ENCODE results near the gene CLDN11. TPM values are rescaled to one million over a fixed set of nuclear protein-coding genes. Genes with fewer than 3 reads are reported as not detected.
A peak's percentile ranks its signal among the peaks of the same experiment; 100 is the strongest.

The CLDN11 gene
- total and polyA plus RNA-seq, 10 of the 15 experiments (the other 5 are each of a cell fraction or from before 2014, with no cell fraction given) = 0.15 TPM; not detected in 9

DNA sequence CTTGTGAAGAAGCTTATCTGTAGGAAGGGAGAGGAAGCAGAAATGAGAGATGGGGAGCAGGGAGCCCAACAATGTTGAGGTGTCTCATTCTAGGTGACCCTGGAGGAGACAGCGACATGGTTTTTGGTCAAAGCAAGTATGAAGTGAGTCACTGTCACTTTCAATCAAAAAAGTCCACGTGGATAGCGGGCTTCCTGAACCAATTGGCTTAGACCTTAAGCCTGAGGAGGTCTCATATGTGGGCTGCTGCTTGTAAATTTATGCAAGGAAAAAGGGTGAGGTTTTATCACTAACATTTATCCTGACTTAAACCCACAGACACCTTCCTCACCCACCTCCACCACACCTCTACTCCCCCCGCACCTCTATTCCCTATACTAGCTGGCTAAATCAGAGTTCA is 22.7 kb downstream of the CLDN11 start (continued):
- TF ChIP-seq ZNF217 (IDR thresholded peaks at IDR 0.05) = no peak
- TF ChIP-seq CHD1 (IDR thresholded peaks at IDR 0.05; ENCODE audit: low read depth, low read length) = no peak
- no peak for TF ChIP-seq SIN3A (IDR thresholded peaks at IDR 0.05; ENCODE audit: low read depth, low read length)

DNA sequence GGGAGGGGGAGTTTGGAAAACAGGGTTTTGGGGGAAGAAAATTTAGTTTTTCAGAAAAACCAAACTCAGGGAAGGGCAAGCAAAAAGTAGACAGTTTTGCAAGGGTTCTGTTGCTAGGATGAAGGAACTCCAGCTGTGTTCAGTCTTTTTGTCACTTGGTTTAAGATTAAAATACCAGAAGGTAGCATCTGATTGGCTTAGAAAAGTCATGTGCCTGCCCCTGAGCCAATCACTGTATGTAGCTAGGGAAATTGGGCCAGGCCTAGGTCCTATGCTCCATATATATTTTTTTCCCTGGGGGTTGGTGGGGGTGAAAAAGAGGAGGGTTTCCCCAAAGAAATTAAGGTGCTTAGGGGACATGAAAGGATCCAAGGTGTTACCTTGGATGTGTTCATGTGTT is 24.3 kb downstream of the CLDN11 start:
- CTCF ChIA-PET = interaction anchor here (1.0 to 2.3 kb wide), 4 partner anchors 12 to 370 kb away, joined by 3 to 5 read pairs (median 4); no protein-coding TSS in a partner anchor
- no peak overlapping the region for H2AFZ ChIP-seq (ENCODE audit: control insufficient read depth, low read depth, low read length)
- DNase-seq (ENCODE audit: low read depth, low spot score) = no peak
- H3K27ac ChIP-seq (ENCODE audit: control insufficient read depth, insufficient read depth) = no peak overlapping the region
- H3K79me2 ChIP-seq (ENCODE audit: control insufficient read depth, insufficient read depth, low read length) = no peaks in the 10 kb centered on the region
- peaks cover 2 to 3% of the 10 kb centered on the region in 2 experiments; a peak in 2 of 4 replicates for H3K27me3 ChIP-seq (replicated peaks in 1 of 2; ENCODE audit: control insufficient read depth in 2 of 2, insufficient read depth in 2 of 2, low read length in 1 of 2)
- TF ChIP-seq PAX8 (IDR thresholded peaks at IDR 0.05) = no peak
- no peak for TF ChIP-seq TCF3 (IDR thresholded peaks at IDR 0.05; ENCODE audit: borderline replicate concordance, insufficient read depth, low read depth, low read length)
- no peak for TF ChIP-seq RFX5 (IDR thresholded peaks at IDR 0.05; ENCODE audit: low read depth, low read length)
- TF ChIP-seq, protein P1, sequence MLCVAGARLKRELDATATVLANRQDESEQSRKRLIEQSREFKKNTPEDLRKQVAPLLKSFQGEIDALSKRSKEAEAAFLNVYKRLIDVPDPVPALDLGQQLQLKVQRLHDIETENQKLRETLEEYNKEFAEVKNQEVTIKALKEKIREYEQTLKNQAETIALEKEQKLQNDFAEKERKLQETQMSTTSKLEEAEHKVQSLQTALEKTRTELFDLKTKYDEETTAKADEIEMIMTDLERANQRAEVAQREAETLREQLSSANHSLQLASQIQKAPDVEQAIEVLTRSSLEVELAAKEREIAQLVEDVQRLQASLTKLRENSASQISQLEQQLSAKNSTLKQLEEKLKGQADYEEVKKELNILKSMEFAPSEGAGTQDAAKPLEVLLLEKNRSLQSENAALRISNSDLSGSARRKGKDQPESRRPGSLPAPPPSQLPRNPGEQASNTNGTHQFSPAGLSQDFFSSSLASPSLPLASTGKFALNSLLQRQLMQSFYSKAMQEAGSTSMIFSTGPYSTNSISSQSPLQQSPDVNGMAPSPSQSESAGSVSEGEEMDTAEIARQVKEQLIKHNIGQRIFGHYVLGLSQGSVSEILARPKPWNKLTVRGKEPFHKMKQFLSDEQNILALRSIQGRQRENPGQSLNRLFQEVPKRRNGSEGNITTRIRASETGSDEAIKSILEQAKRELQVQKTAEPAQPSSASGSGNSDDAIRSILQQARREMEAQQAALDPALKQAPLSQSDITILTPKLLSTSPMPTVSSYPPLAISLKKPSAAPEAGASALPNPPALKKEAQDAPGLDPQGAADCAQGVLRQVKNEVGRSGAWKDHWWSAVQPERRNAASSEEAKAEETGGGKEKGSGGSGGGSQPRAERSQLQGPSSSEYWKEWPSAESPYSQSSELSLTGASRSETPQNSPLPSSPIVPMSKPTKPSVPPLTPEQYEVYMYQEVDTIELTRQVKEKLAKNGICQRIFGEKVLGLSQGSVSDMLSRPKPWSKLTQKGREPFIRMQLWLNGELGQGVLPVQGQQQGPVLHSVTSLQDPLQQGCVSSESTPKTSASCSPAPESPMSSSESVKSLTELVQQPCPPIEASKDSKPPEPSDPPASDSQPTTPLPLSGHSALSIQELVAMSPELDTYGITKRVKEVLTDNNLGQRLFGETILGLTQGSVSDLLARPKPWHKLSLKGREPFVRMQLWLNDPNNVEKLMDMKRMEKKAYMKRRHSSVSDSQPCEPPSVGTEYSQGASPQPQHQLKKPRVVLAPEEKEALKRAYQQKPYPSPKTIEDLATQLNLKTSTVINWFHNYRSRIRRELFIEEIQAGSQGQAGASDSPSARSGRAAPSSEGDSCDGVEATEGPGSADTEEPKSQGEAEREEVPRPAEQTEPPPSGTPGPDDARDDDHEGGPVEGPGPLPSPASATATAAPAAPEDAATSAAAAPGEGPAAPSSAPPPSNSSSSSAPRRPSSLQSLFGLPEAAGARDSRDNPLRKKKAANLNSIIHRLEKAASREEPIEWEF (IDR thresholded peaks at IDR 0.05; ENCODE audit: insufficient replicate concordance, low read depth, low read length) = no peak
- TF ChIP-seq NFYB (IDR thresholded peaks at IDR 0.05; ENCODE audit: insufficient read depth, low read depth, low read length) = 0 out of 2 replicates have a peak, but pooled peaks have one; percentile 29
- TF ChIP-seq, protein P2, sequence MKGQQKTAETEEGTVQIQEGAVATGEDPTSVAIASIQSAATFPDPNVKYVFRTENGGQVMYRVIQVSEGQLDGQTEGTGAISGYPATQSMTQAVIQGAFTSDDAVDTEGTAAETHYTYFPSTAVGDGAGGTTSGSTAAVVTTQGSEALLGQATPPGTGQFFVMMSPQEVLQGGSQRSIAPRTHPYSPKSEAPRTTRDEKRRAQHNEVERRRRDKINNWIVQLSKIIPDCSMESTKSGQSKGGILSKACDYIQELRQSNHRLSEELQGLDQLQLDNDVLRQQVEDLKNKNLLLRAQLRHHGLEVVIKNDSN (IDR thresholded peaks at IDR 0.05; ENCODE audit: borderline replicate concordance, extremely low read length, insufficient read depth, low read depth, low read length) = peak; percentile 7
- TF ChIP-seq WRNIP1 (IDR thresholded peaks at IDR 0.05; ENCODE audit: borderline replicate concordance, low read depth, low read length) = no peak
- in situ Hi-C loops (cut with MboI) = no loop called here
- intact Hi-C loops (cut with micrococcal nuclease; ENCODE audit: unreplicated experiment) = no loop called here
- no peak overlapping the region for H3K9ac ChIP-seq (ENCODE audit: control insufficient read depth, insufficient read depth, low read length)
- H4K20me1 ChIP-seq (ENCODE audit: control insufficient read depth, insufficient read depth) = no peaks in the 10 kb centered on the region
- RAD21 ChIA-PET (ENCODE audit: unreplicated experiment) = no interaction called here
- no peak overlapping the region for H3K4me2 ChIP-seq (ENCODE audit: control insufficient read depth, insufficient read depth)
- no peak overlapping the region for H3K4me3 ChIP-seq
- H3K36me3 ChIP-seq (ENCODE audit: control insufficient read depth in 2 of 2, insufficient read depth in 2 of 2, low read length in 1 of 2) = no peaks in the 10 kb centered on the region
- H3K9me3 ChIP-seq (replicated peaks; ENCODE audit: control insufficient read depth, insufficient read depth, low read length) = no peaks in the 10 kb centered on the region
- BruUV-seq (replicated peaks) = no TSS peak
- ATAC-seq = peak; percentile 46; the same call in 2 of the 3 replicates
- SMC1A ChIA-PET (ENCODE audit: uncharacterized antibody, unreplicated experiment) = interaction anchor here (1.0 to 2.1 kb wide), 3 partner anchors 12 to 75 kb away, joined by 3 to 5 read pairs (median 5); no protein-coding TSS in a partner anchor
- H3K4me1 ChIP-seq (ENCODE audit: control insufficient read depth, insufficient read depth, low read length) = no peaks in the 10 kb centered on the region
- peak; percentile 31 for FAIRE-seq
- POLR2A ChIA-PET = no interaction called here
